ENCODE data around the gene USP31. TPM values are rescaled to one million over a fixed set of nuclear protein-coding genes. Genes with fewer than 3 reads are reported as not detected.

USP31 gene
- total RNA-seq, 4 donors from 2014 or later = 6.0 to 8.3 (median 7.1) TPM

DNA sequence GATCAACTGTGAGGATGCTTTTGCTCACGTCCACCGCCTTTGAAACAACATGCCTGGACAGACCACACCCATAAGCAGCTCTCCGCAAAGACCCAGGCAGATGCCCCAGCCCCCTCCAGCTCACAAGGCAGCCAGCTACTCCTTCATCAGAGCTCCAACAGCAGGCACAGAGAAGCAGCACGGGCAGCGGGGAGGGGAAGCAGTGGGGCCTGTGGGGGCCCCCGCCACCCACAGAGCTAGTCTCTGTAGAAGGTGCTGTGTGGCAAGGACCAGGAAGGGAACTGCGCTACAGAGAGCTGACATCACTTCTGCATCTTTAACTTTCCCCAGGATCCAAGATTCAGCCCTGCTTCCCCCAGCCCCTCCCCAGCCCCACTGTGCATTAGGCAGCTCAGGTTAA is 23.3 kb upstream of the USP31 start:
- Histone ChIP-seq H3K27me3 (peaks cover 37% of the 10 kb centered on the region), H3K27ac (no peak overlapping the region), H3K4me1 (no peaks in the 10 kb centered on the region), H3K4me3 (no peak overlapping the region), H3K9me3 (no peaks in the 10 kb centered on the region), H3K36me3 (no peaks in the 10 kb centered on the region)
- WGBS, 2 donors (ENCODE audit: low coverage in 1 of 2) = 53% methylated on average over 7 of the region's 7 CpGs; no CpG with 5 or more reads in 1 of the 2 donors
- in situ Hi-C loops (cut with MboI; ENCODE audit: low pct_ligation_motif_present in 1 of 4, low pct_unique_long_range_greater_than_20kb in 1 of 4, low sequenced_read_pairs in 3 of 4) = loop anchor here in 1 of 4 donors (10.0 kb wide), 1 partner anchor 262 kb away; no protein-coding TSS in a partner anchor
- TF ChIP-seq POLR2A (IDR thresholded peaks at IDR 0.05) = no peak
- TF ChIP-seq EP300 (IDR thresholded peaks at IDR 0.05; ENCODE audit: low read depth) = no peak
- TF ChIP-seq, protein P1, sequence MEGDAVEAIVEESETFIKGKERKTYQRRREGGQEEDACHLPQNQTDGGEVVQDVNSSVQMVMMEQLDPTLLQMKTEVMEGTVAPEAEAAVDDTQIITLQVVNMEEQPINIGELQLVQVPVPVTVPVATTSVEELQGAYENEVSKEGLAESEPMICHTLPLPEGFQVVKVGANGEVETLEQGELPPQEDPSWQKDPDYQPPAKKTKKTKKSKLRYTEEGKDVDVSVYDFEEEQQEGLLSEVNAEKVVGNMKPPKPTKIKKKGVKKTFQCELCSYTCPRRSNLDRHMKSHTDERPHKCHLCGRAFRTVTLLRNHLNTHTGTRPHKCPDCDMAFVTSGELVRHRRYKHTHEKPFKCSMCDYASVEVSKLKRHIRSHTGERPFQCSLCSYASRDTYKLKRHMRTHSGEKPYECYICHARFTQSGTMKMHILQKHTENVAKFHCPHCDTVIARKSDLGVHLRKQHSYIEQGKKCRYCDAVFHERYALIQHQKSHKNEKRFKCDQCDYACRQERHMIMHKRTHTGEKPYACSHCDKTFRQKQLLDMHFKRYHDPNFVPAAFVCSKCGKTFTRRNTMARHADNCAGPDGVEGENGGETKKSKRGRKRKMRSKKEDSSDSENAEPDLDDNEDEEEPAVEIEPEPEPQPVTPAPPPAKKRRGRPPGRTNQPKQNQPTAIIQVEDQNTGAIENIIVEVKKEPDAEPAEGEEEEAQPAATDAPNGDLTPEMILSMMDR (IDR thresholded peaks at IDR 0.05) = no peak
- TF ChIP-seq POLR2AphosphoS5 (IDR thresholded peaks at IDR 0.05) = no peak
- intact Hi-C loops (cut with DNase I; ENCODE audit: low total_unique reads) = no loop called here
- no peak for DNase-seq

DNA sequence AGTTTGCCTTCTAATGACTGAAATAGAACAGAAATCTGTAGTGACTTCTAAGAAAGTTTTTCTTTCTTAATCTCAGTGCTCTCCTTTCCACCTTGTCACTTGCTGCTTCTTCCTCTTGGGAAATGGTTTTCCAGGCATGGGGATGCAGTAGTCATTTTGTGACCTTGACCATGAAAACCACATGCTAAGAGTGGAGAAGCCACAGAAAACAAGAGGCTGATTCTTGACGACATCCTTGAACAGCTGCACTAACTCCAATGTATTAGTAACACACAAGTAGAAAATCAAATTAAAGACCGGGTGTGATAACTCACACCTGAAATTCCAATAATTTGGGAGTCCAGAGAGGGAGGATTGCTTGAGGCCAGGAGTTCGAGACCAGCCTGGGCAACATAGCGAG is 15.5 kb upstream of the USP31 start:
- WGBS, 2 donors (ENCODE audit: low coverage in 1 of 2) = 58 to 70% methylated on average over 3 to 4 of the region's 4 CpGs
- Histone ChIP-seq H3K27me3 (peaks cover 48% of the 10 kb centered on the region), H3K36me3 (no peaks in the 10 kb centered on the region), H3K9me3 (no peaks in the 10 kb centered on the region), H3K4me1 (no peaks in the 10 kb centered on the region), H3K4me3 (no peak overlapping the region), H3K27ac (no peak overlapping the region)
- intact Hi-C loops (cut with DNase I; ENCODE audit: low total_unique reads) = no loop called here
- TF ChIP-seq, protein P1 (IDR thresholded peaks at IDR 0.05) = no peak
- TF ChIP-seq POLR2AphosphoS5 (IDR thresholded peaks at IDR 0.05) (no peak), EP300 (IDR thresholded peaks at IDR 0.05; ENCODE audit: low read depth) (no peak), POLR2A (IDR thresholded peaks at IDR 0.05) (no peak)
- no peak for DNase-seq
- in situ Hi-C loops (cut with MboI; ENCODE audit: low pct_ligation_motif_present in 1 of 4, low pct_unique_long_range_greater_than_20kb in 1 of 4, low sequenced_read_pairs in 3 of 4) = no loop called here

DNA sequence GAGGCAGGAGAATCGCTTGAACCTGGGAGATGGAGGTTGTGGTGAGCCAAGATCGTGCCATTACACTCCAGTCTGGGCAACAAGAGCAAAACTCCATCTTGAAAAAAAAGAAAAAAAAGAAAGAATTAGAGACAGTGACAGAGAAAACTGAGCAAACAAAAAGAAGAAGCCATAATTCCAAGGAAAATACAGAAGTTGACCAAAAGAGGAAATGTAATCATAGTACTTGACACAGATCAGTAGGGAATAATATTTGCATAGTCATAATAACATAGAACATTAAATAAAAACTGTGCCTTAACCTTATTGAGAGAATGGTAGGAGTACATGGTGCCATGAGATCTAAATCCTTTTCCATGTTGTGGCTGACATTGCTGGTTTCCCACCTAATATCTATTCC is 14.7 kb upstream of the USP31 start:
- 88% methylated on average over 2 of the region's 2 CpGs; no CpG with 5 or more reads in 1 of the 2 donors for WGBS, 2 donors (ENCODE audit: low coverage in 1 of 2)
- no peaks in the 10 kb centered on the region for H3K9me3 ChIP-seq
- peaks cover 42% of the 10 kb centered on the region for H3K27me3 ChIP-seq
- TF ChIP-seq EP300 (IDR thresholded peaks at IDR 0.05; ENCODE audit: low read depth) = no peak
- TF ChIP-seq POLR2A (IDR thresholded peaks at IDR 0.05) = no peak
- TF ChIP-seq POLR2AphosphoS5 (IDR thresholded peaks at IDR 0.05) = no peak
- TF ChIP-seq, protein P1 (IDR thresholded peaks at IDR 0.05) = no peak
- intact Hi-C loops (cut with DNase I; ENCODE audit: low total_unique reads) = no loop called here
- no peaks in the 10 kb centered on the region for H3K36me3 ChIP-seq
- H3K4me1 ChIP-seq = no peaks in the 10 kb centered on the region
- in situ Hi-C loops (cut with MboI; ENCODE audit: low pct_ligation_motif_present in 1 of 4, low pct_unique_long_range_greater_than_20kb in 1 of 4, low sequenced_read_pairs in 3 of 4) = no loop called here
- H3K27ac ChIP-seq = no peak overlapping the region
- H3K4me3 ChIP-seq = no peak overlapping the region
- DNase-seq = no peak

DNA sequence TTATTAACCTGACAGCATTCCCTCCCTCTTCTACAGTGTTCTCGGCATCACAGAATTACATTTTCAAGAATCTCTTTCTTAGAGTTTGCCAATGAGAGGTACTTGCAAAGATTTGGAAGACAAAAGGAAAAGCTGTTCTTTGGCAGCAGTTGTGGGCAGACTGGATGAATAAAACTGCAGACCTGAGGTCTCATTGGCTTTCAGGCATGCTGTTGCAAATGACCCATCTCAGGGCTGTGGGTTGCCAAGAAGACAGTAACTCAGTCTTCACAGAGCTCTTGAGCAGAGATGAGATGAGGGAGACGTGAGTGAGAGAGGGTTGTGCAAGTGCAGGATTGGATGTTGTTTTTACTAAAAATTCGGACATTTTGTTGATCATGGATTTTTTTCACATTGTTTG is 11.3 kb upstream of the USP31 start:
- no peak overlapping the region for H3K4me3 ChIP-seq
- no peaks in the 10 kb centered on the region for H3K9me3 ChIP-seq
- in situ Hi-C loops (cut with MboI; ENCODE audit: low pct_ligation_motif_present in 1 of 4, low pct_unique_long_range_greater_than_20kb in 1 of 4, low sequenced_read_pairs in 3 of 4) (no loop called here), intact Hi-C loops (cut with DNase I; ENCODE audit: low total_unique reads) (no loop called here)
- H3K4me1 ChIP-seq = no peaks in the 10 kb centered on the region
- TF ChIP-seq, protein P1 (IDR thresholded peaks at IDR 0.05) = no peak
- no peak for TF ChIP-seq EP300 (IDR thresholded peaks at IDR 0.05; ENCODE audit: low read depth)
- no peak for TF ChIP-seq POLR2AphosphoS5 (IDR thresholded peaks at IDR 0.05)
- no peak for TF ChIP-seq POLR2A (IDR thresholded peaks at IDR 0.05)
- DNase-seq = no peak
- no peaks in the 10 kb centered on the region for H3K36me3 ChIP-seq
- H3K27me3 ChIP-seq = peaks cover 19% of the 10 kb centered on the region
- WGBS, 2 donors (ENCODE audit: low coverage in 1 of 2) = 70% methylated on average over 3 of the region's 3 CpGs
- no peak overlapping the region for H3K27ac ChIP-seq
